ENCODE measurements around the gene HOXA5.

Gene HOXA5

DNA sequence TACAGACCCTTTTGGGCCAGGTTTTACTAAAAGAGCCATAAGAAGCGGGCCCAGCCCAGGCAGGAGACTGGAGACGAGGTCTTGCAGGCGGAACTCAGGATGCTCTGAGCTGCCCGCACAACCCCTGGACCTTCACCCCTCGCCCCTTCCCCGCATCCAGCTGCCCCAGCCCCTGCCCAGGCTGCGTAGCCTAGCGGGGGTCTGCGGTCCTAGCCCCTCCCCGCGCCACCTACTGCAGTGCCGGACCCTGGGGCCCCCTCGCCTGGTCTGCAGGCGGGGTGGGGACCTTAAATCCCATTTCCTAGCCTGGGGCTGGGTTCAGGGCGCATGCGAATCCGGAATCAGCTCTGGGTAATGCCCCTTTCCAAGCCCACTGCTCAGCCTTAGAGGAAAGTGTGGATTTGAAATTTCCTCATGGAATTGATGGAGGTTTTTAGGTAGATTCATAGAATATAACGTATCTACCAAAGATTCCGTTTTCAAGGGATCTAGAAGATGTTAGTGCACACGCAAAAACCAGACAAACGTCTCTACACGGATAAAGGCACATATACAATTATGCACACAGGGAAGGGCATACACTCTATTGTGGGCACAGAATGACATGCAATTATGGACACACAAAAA lies 9.4 kb upstream of the HOXA5 start:
- TF ChIP-seq, protein P1, sequence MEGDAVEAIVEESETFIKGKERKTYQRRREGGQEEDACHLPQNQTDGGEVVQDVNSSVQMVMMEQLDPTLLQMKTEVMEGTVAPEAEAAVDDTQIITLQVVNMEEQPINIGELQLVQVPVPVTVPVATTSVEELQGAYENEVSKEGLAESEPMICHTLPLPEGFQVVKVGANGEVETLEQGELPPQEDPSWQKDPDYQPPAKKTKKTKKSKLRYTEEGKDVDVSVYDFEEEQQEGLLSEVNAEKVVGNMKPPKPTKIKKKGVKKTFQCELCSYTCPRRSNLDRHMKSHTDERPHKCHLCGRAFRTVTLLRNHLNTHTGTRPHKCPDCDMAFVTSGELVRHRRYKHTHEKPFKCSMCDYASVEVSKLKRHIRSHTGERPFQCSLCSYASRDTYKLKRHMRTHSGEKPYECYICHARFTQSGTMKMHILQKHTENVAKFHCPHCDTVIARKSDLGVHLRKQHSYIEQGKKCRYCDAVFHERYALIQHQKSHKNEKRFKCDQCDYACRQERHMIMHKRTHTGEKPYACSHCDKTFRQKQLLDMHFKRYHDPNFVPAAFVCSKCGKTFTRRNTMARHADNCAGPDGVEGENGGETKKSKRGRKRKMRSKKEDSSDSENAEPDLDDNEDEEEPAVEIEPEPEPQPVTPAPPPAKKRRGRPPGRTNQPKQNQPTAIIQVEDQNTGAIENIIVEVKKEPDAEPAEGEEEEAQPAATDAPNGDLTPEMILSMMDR (IDR thresholded peaks at IDR 0.05; ENCODE audit: low read depth, low read length) = no peak
- DNase-seq (ENCODE audit: low read depth in 2 of 2) = no peak
- H3K4me3 ChIP-seq (replicated peaks in 1 of 2; ENCODE audit: low read depth in 2 of 2, low read length in 2 of 2) = no peak overlapping the region

DNA sequence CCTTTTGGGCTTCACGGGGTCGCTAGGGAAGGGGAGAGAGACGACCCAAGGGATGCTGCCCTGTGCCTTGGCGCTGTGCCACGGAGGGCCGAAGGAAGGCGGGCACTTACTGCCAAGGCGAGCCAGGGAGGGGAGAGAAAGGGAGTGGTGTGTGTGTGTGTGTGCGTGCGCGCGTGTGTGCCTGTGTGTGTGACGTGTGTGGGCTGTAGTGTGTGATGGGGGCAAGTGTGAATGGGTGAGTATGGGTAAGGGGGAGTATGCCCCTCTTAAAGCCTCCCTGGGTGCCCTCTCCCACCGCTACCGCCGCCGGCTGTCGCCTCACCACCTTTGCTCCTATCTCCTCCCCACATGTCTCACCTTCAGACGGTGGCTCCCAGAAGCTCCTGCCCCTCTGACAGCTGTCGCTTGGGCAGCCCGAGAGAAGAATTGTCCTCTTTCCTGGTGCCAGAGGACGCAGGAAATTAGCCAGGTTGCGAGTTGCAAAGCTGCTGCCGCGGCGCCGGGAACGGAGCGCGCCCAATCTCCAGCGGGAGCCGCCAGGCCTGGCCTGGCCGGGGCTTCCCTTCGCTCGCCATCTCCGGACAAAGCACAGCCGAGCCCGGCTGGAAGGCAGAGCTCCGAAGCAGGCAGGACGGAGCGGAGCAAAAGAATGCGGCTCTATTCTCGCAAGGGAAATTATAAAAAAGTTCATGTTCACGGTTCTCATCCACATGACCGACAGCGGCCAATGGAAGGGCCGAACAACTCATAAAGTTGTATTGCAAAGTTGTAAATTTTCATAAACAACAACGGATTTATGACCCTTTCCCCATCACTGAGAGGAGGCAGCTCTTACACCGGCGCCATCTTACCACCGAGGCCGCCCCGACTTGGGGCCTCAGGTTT lies 8.7 kb upstream of the HOXA5 start, which contains the start of gene HOXA3:
HOXA3 (minus strand) TSS at position 653 of the 885 bp plus-strand sequence. CDS start 41,943 bp downstream, outside the sequence.
- DNase-seq (ENCODE audit: low read depth in 2 of 2) = no peak
- H3K4me3 ChIP-seq (replicated peaks in 1 of 2; ENCODE audit: low read depth in 2 of 2, low read length in 2 of 2) = no peak within 1 kb of the TSS
- TF ChIP-seq, protein P1 (IDR thresholded peaks at IDR 0.05; ENCODE audit: low read depth, low read length) = no peak

DNA sequence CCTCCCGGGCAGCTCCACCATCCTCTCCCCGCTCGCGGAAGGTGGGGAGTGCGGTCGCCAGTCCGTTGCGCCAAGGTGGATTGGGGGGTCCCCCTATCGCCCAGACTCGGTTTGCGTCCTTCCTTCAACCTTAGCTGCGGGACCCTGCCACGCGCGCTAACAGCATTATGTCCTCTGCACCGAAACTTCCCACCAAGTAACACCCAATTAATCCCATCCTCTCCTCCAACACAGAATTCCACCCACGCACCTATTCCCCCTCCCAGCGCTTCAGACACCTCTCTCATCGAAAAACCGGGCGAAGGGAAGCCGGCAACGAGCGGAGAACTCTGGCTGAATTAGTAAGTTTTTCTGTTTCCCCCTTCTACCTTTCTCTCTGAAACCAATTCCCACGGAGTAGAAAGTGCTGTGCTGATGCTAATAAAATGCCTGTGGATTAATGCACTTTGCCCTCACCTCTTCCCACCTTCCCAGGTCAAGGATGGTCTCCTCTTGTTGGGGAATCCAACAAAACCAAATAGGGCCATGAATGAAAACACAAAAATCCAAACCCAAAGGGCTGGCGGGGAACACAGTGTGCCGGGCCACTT lies 8.0 kb upstream of the HOXA5 start:
- TF ChIP-seq, protein P1 (IDR thresholded peaks at IDR 0.05; ENCODE audit: low read depth, low read length) = no peak
- peak overlapping the region; percentile 21 to 26 for H3K4me3 ChIP-seq (replicated peaks in 1 of 2; ENCODE audit: low read depth in 2 of 2, low read length in 2 of 2)
- DNase-seq (ENCODE audit: low read depth in 2 of 2) = no peak

DNA sequence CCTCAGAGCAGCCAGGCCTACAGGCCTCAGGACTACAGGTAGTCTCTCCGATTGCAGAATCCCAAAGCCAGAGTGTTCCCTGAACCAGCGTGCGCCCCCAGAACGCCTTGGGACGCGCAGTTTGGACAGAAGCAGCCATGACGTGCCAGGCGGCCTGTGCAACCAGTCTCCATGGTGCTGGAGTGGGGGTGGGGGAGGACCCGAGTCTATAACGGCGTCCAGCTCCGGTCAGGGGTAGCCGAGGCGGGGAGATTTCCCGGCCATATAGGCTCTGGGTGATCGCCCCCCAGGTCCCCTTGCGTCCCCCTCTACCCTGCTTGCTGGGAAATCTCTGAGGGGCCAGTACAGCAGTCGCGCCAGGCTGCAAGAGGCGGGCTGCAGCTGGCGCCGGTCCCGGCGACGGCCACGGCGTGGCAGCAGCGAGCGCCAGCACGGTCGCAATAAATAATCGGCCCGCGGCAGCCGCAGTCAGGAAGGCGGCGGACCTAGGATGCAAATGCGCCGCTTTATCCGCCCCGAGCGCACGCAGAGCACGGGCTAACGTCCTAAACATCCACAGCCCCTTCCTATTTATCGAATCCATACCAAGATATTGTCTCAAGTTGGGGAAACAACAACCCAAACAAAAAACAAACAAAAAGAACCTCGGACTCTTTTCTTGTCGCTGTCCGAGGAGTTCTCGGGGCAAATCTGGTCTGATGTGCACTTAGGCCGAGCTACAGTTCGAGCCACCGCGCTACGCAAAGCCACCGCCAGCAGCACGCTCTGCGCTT lies 7.3 kb upstream of the HOXA5 start:
- TF ChIP-seq, protein P1 (IDR thresholded peaks at IDR 0.05; ENCODE audit: low read depth, low read length) = peak; percentile 51
- H3K4me3 ChIP-seq (replicated peaks in 1 of 2; ENCODE audit: low read depth in 2 of 2, low read length in 2 of 2) = peak overlapping the region; percentile 21 to 26
- DNase-seq (ENCODE audit: low read depth in 2 of 2) = peak; percentile 59 to 69

DNA sequence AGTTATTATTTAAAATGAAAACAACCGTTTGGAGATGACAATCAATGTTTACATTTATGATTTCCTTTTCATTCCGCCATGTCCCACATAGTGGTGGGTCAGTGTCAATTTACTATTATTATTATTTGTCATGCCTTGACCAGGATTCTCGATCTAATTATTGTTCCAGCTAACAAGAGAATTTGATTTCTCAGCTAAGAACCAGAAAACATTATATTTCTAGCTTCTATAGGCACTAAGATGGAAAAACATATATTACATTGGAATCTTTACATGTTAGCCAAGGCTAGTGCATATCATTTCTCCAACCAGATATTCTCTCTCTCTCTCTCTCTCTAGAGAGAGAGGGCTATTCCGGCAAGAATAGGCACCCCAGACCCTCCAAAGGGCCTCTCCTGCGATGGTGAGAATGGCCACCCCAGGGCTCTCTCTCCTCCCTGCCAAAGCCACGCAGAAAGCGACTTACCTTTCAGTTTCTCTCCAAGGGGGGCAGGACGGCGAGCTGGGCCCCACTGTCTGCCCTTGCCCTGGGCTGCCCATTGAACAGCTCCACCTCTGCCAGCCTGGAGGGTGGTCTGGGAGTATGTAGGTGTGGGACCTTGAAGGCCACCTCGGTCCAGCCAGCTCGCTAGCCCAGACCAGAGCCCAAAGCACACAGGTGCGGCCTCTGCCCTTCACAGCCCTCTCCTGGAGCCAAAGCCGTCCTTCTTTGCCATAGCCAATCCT lies 6.5 kb upstream of the HOXA5 start:
- TF ChIP-seq, protein P1 (IDR thresholded peaks at IDR 0.05; ENCODE audit: low read depth, low read length) = no peak
- DNase-seq (ENCODE audit: low read depth in 2 of 2) = no peak
- peak overlapping the region in 1 of 2 donors; percentile 11 for H3K4me3 ChIP-seq (replicated peaks in 1 of 2; ENCODE audit: low read depth in 2 of 2, low read length in 2 of 2)

All from cardiac fibroblast (primary cell).